ENCODE results near the gene PREX1. TPM values are rescaled to one million over a fixed set of nuclear protein-coding genes. Genes with fewer than 3 reads are reported as not detected.

PREX1 gene
- total RNA-seq, 2 experiments from 2014 or later, result 20.7 to 25.3 TPM

GRCh38 chr20:48633620-48634257 lies 194.1 kb downstream of the PREX1 start:
- no peak overlapping the region for H3K27ac ChIP-seq (ENCODE audit: low read depth, low read length, poor library complexity, severe bottlenecking)
- intact Hi-C loops (cut with micrococcal nuclease; ENCODE audit: unreplicated experiment), result no loop called here
- H4K20me1 ChIP-seq (ENCODE audit: insufficient read depth, low read length), result no peaks in the 10 kb centered on the region
- no peaks in the 10 kb centered on the region for H3K36me3 ChIP-seq (ENCODE audit: insufficient read depth, low read length)
- H3K4me3 ChIP-seq (ENCODE audit: low read depth, low read length, poor library complexity, severe bottlenecking), result no peak overlapping the region
- TF ChIP-seq CTCF (conservative IDR thresholded peaks at IDR 0.05; ENCODE audit: low read length) (no peak), EZH2phosphoT487 (IDR thresholded peaks at IDR 0.05; ENCODE audit: borderline replicate concordance, low read depth, low read length) (no peak)
- peaks cover 8% of the 10 kb centered on the region for H3K4me1 ChIP-seq (ENCODE audit: insufficient read depth, low read length, poor library complexity, severe bottlenecking)
- DNase-seq (ENCODE audit: low spot score), result no peak
- no peak overlapping the region for H3K4me2 ChIP-seq (ENCODE audit: low read length)
- H3K79me2 ChIP-seq (ENCODE audit: insufficient read depth, low read depth, low read length), result no peaks in the 10 kb centered on the region
- no peaks in the 10 kb centered on the region for H3K9me2 ChIP-seq (ENCODE audit: insufficient read depth, low read length)
- POLR2A ChIA-PET, result no interaction called here
- BruUV-seq (replicated peaks), result no TSS peak
- no peaks in the 10 kb centered on the region for H3K9me3 ChIP-seq (ENCODE audit: low read length)
- CTCF ChIA-PET (ENCODE audit: unreplicated experiment), result no interaction called here
- no peak overlapping the region for H2AFZ ChIP-seq (ENCODE audit: low read length)

- Histone ChIP-seq H3K4me3 (ENCODE audit: low read depth, low read length, poor library complexity, severe bottlenecking) (no peak overlapping the region), H3K9me3 (ENCODE audit: low read length) (no peaks in the 10 kb centered on the region), H3K4me2 (ENCODE audit: low read length) (no peak overlapping the region), H3K9me2 (ENCODE audit: insufficient read depth, low read length) (no peaks in the 10 kb centered on the region), H3K36me3 (ENCODE audit: insufficient read depth, low read length) (no peaks in the 10 kb centered on the region), H3K27ac (ENCODE audit: low read depth, low read length, poor library complexity, severe bottlenecking) (no peak overlapping the region), H4K20me1 (ENCODE audit: insufficient read depth, low read length) (no peaks in the 10 kb centered on the region), H3K79me2 (ENCODE audit: insufficient read depth, low read depth, low read length) (no peaks in the 10 kb centered on the region), H3K4me1 (ENCODE audit: insufficient read depth, low read length, poor library complexity, severe bottlenecking) (peaks cover 10% of the 10 kb centered on the region), H2AFZ (ENCODE audit: low read length) (no peak overlapping the region)
- CTCF ChIA-PET (ENCODE audit: unreplicated experiment), result no interaction called here
- intact Hi-C loops (cut with micrococcal nuclease; ENCODE audit: unreplicated experiment), result no loop called here
- no peak for TF ChIP-seq CTCF (conservative IDR thresholded peaks at IDR 0.05; ENCODE audit: low read length)
- no peak for TF ChIP-seq EZH2phosphoT487 (IDR thresholded peaks at IDR 0.05; ENCODE audit: borderline replicate concordance, low read depth, low read length)
- no peak for DNase-seq (ENCODE audit: low spot score)
- POLR2A ChIA-PET, result no interaction called here
- no TSS peak for BruUV-seq (replicated peaks)
Measured at GRCh38 chr20:48632825-48633619, 194.8 kb downstream of the PREX1 start.

Measured in OCI-LY7 (cell line).